ENCODE results near the gene SLC6A7.
"Not testable (repeated sequence)": the region's sequence is repeated elsewhere in the genome, so short reads cannot be mapped to it uniquely, and the experiment has no call there.

Gene SLC6A7

DNA sequence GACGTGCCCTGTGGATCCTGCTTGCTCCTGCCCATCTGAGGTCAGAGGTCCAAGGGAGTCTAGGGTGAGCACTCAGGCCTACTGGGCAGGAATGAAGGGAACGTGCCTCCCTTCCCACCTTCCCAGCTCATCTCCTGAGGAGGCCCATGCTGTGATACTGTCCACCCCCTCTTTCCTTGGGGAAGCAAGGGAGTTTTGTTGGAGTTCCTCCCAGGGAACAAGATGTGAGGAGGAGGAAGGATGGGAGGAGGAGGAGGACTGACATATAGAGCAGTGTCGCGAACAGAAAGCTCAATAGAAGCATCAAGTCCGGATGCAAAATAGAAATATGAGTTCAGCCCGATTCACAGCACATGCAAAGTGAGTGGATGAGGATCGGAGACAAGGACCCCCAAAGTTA, 41.0 kb downstream of the SLC6A7 start:
- DNase-seq (ENCODE audit: low read depth): no peak
- no peak overlapping the region for H3K4me3 ChIP-seq (ENCODE audit: low read depth, low read length)
- TF ChIP-seq POLR2A (IDR thresholded peaks at IDR 0.05; ENCODE audit: extremely low read depth, insufficient read length): no peak

DNA sequence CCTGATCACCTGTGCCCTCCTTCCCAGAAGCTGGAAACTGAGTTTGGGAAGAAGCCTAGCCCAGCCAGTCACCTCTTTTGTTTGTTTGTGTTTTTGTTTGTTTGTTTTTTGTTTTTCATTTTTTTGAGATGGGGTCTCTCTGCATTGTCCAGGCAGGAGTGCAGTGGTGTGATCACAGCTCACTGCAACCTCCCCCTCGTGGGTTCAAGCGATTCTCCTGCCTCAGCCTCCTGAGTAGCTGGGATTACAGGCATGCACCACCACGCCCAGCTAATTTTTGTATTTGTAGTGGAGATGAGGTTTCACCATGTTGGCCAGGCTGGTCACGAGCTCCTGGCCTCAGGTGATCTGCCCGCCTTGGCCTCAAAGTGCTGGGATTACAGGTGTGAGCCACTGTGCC, 43.8 kb downstream of the SLC6A7 start:
- DNase-seq (ENCODE audit: low read depth); H3K4me3 ChIP-seq (ENCODE audit: low read depth, low read length): not testable (repeated sequence)

DNA sequence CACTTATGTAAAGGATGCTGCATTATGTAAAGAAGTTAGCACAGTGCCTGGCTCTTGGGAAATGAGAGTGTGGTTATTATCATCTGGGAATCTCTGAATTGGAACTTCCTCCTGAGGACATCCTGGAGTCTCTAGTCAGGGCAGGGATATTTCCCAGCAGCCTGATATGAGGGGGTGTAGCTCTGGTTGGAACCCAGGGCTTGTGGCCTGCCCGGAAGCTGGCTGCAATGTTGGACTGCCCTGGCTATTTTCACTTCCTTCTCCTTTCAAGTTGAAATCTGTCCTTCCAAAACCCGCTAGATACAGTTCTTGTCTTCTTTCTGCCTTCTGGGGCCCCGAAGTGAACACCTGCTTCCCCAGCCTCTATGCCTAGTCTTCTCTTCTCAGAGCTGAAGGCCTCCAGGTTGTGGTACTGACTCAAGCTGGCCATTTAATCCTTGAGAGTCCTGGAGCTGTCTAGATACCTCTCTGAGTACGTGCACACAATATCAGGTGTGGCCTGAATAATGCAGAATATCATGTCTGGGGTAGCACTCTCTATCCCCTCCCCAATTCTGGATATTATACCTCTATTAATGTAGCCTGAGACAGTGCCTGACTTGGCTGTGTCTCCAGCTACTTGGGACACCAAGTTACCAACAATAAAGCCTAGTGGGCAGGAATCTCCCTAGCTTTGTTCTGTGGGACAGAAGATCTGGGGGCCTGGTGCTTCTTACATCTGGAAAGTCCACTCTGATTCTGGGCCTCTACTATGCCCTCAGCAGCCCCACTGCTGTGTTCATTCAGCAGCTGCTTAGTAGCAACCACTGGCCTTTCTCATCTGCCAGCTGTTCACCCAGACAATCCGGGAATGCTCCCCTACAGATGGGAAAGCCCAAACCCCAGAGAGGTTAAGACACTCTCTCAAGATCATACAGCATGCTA, 45.0 kb downstream of the SLC6A7 start:
- TF ChIP-seq, protein P1, sequence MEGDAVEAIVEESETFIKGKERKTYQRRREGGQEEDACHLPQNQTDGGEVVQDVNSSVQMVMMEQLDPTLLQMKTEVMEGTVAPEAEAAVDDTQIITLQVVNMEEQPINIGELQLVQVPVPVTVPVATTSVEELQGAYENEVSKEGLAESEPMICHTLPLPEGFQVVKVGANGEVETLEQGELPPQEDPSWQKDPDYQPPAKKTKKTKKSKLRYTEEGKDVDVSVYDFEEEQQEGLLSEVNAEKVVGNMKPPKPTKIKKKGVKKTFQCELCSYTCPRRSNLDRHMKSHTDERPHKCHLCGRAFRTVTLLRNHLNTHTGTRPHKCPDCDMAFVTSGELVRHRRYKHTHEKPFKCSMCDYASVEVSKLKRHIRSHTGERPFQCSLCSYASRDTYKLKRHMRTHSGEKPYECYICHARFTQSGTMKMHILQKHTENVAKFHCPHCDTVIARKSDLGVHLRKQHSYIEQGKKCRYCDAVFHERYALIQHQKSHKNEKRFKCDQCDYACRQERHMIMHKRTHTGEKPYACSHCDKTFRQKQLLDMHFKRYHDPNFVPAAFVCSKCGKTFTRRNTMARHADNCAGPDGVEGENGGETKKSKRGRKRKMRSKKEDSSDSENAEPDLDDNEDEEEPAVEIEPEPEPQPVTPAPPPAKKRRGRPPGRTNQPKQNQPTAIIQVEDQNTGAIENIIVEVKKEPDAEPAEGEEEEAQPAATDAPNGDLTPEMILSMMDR (IDR thresholded peaks at IDR 0.05; ENCODE audit: low read depth, low read length): no peak
- TF ChIP-seq, protein P2, sequence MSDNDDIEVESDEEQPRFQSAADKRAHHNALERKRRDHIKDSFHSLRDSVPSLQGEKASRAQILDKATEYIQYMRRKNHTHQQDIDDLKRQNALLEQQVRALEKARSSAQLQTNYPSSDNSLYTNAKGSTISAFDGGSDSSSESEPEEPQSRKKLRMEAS (IDR thresholded peaks at IDR 0.05; ENCODE audit: low read depth, low read length): no peak
- TF ChIP-seq POLR2A (IDR thresholded peaks at IDR 0.05; ENCODE audit: extremely low read depth, insufficient read length) (no peak), MYC (IDR thresholded peaks at IDR 0.05; ENCODE audit: low read depth, low read length) (no peak)
- DNase-seq (ENCODE audit: low read depth): no peak
- no peak overlapping the region for H3K4me3 ChIP-seq (ENCODE audit: low read depth, low read length)

DNA sequence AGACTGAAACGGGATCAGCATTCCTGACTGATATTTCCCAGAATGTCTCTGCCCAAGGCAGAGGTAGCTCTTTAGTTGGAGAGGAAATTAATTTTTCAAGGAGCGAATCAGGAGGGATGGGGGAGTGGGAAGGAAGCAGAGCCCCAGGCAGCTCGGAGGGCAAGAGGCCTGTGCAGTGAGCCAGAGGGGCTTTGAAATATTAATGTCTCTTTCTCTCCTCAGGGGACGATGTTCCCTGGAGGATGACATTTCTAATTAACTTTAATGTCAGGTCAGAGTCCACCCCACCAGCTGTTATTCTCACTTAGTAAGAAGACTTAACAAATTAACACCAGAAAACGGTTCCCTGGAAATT, 45.6 kb downstream of the SLC6A7 start:
- DNase-seq (ENCODE audit: low read depth): no peak
- TF ChIP-seq POLR2A (IDR thresholded peaks at IDR 0.05; ENCODE audit: extremely low read depth, insufficient read length) (no peak), MYC (IDR thresholded peaks at IDR 0.05; ENCODE audit: low read depth, low read length) (no peak)
- TF ChIP-seq, protein P2 (IDR thresholded peaks at IDR 0.05; ENCODE audit: low read depth, low read length): no peak
- TF ChIP-seq, protein P1 (IDR thresholded peaks at IDR 0.05; ENCODE audit: low read depth, low read length): no peak
- no peak overlapping the region for H3K4me3 ChIP-seq (ENCODE audit: low read depth, low read length)

DNA sequence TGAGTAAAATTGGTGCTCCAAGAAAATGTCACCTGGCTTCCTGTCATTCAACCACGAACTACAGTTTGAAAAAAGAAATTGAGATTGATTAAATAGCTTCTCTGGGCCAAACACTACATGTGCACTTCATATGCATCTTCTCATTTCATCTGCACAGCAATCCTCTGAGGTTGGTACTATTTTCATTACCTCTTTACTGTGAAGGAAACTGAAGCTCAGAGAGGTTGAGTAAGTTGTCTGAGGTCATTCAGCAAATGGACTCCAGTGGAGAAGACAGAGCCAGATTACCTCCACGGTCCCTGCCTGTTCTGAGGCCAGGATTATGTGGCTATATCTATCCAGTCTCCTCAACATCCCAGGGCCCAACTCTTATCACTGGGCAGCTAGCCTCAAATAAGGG, 46.5 kb downstream of the SLC6A7 start:
- no peak for TF ChIP-seq MYC (IDR thresholded peaks at IDR 0.05; ENCODE audit: low read depth, low read length)
- TF ChIP-seq, protein P2 (IDR thresholded peaks at IDR 0.05; ENCODE audit: low read depth, low read length): no peak
- no peak for TF ChIP-seq POLR2A (IDR thresholded peaks at IDR 0.05; ENCODE audit: extremely low read depth, insufficient read length)
- TF ChIP-seq, protein P1 (IDR thresholded peaks at IDR 0.05; ENCODE audit: low read depth, low read length): no peak
- H3K4me3 ChIP-seq (ENCODE audit: low read depth, low read length): no peak overlapping the region
- DNase-seq (ENCODE audit: low read depth): no peak

DNA sequence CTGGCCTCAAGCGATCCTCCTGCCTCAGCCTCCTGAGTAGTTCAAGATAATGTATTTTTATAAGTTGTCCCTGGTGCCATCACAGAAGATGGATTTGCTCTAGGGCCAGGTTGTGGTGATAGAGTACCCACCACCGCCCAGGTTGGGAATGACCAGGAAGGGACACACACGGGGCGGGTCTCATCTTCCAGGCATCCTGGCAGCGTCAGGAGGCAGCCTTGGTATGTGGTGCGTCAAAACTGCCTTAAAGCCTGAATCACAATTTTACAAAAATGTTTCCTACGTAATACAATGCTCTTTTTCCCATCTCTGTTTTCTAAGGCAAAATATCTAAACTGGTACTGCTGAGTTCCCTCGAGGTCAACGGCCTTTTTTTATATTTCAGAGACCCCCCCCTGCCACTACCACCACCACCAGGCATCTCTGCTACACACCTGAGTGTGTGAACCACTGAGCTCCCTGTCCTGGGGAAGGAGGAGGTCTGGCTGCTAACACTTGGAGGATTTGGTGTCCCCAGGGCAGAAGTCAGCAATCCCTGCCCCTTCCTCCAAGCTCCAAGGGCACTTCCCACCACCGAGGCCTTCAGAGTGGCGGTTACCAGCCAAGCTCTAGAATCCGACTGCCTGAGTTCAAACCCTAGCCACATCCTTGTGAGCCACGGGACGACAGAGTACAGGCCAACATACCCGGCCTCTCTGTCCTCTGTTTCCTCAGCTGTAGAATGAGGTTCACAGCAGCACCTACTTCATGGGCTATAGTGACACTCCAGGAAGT, 47.3 kb downstream of the SLC6A7 start:
- TF ChIP-seq POLR2A (IDR thresholded peaks at IDR 0.05; ENCODE audit: extremely low read depth, insufficient read length) (no peak), MYC (IDR thresholded peaks at IDR 0.05; ENCODE audit: low read depth, low read length) (no peak)
- TF ChIP-seq, protein P2 (IDR thresholded peaks at IDR 0.05; ENCODE audit: low read depth, low read length): no peak
- TF ChIP-seq, protein P1 (IDR thresholded peaks at IDR 0.05; ENCODE audit: low read depth, low read length): no peak
- H3K4me3 ChIP-seq (ENCODE audit: low read depth, low read length): no peak overlapping the region
- DNase-seq (ENCODE audit: low read depth): no peak
